ENCODE results near the gene SLIT3.

- TF ChIP-seq EZH2 (IDR thresholded peaks at IDR 0.05) = no peak
- TF ChIP-seq FOXP2 (optimal IDR thresholded peaks at IDR 0.05; ENCODE audit: control extremely low read depth, extremely low read length, insufficient read depth) = no peak
Measured at GRCh38 chr5:169178754-169179153, 122.2 kb downstream of the SLIT3 start.

All from SK-N-MC (cell line).